Keratinocyte (primary cell): Measurements from ENCODE around the gene LAT.

Experiments used
- CTCF ChIP-seq, 3 experiments: IDR thresholded peaks in 1 of 3; conservative IDR thresholded peaks in 1 of 3; optimal IDR thresholded peaks in 1 of 3; 2 replicates in 2 of 3; 3 replicates in 1 of 3; pipeline versions ENCODE3 to v1.5.1; 2011; ENCODE audit warnings: low read length in 3 of 3, mild to moderate bottlenecking in 3 of 3, moderate library complexity in 2 of 3, control low read depth in 1 of 3, inconsistent platforms in 1 of 3; ENCODE audit not compliant: insufficient read depth in 2 of 3; ENCODE audit errors: extremely low read depth in 1 of 3
- EZH2 ChIP-seq: IDR thresholded peaks from one replicate; pipeline ENCODE4 v1.6.1; 2012; ENCODE audit warnings: inconsistent platforms, mild to moderate bottlenecking, low read length, moderate library complexity

GRCh38 chr16:28936784-28937155, 48.1 kb upstream of the LAT start:
- no peak for TF ChIP-seq CTCF (optimal IDR thresholded peaks at IDR 0.05 in 1 of 3, IDR thresholded peaks at IDR 0.05 in 1 of 3, conservative IDR thresholded peaks at IDR 0.05 in 1 of 3; ENCODE audit: extremely low read depth in 1 of 3, insufficient read depth in 2 of 3, low read length in 3 of 3)
- TF ChIP-seq EZH2, result no peak
